HG03060 (cell line): Measurements from ENCODE around the gene SSRP1.
"Not testable (repeated sequence)": the region's sequence is repeated elsewhere in the genome, so short reads cannot be mapped to it uniquely, and the experiment has no call there.

Experiments
- ATAC-seq: cut with Tn5 transposase; IDR thresholded peaks from one replicate; pipeline ENCODE4 v1.9.1; 2021; ENCODE audit warnings: low read depth, moderate number of reproducible peaks; ENCODE audit not compliant: unreplicated experiment

Gene SSRP1

DNA sequence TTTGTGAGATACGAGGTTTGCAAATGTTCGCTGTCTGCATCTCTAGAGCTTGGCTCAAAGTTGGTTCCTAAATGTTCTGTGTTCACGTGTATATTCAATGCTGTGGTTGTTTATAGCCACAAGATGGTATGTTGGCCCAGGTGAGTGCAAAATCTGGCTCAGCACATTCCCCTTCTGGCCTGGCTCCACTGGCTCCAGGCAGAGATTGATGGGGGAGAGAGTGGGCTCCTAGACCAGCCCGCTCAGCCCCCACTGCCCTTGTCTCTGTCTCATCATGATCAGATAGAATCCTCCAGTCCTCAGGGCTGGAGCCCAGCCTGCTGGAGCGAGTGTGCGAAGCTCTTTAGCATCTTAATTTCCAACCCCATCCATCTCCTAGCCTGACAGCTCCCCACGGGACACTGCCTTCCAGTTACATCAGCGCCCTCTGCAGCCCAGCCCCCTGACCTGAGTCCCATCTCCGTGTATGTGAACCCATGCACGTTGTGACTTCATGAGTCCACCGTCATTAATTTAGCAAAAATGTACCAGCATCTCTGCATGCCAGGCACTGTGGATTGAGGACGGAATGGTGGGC, 4.4 kb upstream of the SSRP1 start:
- ATAC-seq, result no peak

DNA sequence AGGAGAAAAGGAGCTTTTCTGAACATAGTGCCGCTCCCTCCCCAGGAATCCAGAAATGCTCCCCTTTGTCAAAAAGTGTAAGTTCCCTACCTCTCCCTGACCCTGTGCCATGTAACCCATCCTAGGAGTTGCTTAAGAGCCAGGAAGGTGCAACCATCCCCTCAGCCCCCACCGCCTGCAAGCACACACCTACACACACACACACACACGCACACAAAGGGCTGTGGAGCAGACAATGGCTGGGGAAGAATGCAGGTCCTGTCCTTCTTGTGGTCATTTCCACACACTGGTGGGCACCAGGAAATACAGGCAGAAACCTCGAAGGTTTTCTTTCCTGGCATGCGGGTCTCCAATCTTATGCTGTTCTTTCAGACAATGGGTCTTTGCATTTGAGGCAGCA, 3.6 kb upstream of the SSRP1 start:
- ATAC-seq, result no peak

DNA sequence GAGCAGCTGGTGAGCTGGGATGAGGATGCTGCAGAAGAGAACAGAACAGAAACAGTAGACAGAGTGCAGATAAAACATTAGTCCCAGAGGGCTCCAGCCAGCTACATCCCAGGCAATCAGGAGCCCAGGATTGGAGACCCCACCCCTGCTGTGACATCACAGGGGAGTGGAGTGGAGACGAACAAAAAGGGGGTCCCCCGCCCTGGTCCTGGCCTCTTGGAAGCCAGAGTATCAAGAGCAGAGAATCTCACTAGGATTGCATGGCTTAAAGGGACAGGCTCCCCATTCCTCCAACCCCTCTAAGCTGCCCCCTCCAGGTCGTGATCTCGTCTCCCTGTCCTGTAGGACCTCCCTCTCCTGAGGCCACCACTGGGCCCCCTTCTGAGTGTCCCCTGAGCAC, 2.5 kb upstream of the SSRP1 start, which contains the start of gene P2RX3:
TSS of gene P2RX3 (plus strand) at position 211 of the 400 bp plus-strand sequence. CDS start 199 bp downstream, outside the sequence.
- no peak for ATAC-seq

DNA sequence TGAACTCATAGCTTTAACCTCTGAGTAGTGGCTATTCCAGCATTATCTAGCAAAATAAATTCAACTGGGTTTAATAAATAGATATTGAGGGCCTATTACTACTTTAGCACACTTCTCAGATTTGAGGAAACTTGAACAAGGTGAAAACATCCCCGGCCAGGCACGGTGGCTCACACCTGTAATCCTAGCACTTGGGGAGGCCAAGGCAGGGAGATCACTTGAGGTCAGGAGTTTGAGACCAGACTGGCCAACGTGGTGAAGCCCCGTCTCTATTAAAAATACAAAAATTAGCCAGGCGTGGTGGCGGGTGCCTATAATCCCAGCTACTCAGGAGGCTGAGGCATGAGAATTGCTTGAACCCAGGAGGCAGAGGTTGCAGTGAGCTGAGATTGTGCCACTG, 1.2 kb upstream of the SSRP1 start:
- not testable (repeated sequence) for ATAC-seq

DNA sequence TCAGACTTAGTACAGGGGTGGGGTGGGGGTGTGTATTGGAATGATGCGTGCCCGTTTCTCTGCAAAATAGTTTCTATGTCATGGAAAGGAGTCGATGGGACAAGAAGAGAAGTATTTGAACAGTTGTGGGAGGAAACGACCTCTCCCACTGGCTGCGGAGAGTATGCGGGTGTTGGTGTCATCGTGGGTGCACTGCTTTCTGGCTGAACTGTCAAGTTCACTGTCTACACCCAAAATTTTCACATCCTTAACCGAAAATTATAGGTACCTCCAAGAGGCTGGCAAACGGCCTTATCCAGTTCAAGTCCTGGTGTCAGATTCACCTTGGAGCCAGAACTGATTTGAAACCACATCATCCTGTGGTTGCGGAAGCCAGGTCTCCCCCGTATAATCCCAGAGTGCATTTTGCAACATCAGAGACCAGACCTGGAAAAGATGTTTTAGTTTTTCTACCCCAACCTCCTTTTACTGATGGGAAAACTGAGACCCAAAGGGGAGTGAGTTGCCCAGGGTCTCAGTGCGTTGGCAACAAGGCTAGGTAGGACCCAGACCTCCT, 497 bp upstream of the SSRP1 start:
- ATAC-seq, result no peak

DNA sequence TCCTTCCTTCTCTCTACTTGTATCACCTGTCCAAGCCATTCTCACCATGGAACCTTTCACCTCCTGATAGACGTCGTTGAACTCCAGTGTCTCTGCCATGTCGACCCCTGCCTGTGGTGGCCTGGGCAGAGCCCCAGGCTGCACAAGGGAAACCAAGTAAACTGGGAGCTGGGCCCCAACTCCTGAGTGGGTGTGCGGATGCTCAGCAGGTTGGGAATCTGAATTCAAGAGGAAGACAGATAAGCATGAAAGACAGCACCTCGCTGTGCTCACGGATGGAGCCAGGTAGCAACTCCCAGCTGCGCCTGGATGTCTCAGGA, 709 bp downstream of the SSRP1 start:
- ATAC-seq, result no peak

DNA sequence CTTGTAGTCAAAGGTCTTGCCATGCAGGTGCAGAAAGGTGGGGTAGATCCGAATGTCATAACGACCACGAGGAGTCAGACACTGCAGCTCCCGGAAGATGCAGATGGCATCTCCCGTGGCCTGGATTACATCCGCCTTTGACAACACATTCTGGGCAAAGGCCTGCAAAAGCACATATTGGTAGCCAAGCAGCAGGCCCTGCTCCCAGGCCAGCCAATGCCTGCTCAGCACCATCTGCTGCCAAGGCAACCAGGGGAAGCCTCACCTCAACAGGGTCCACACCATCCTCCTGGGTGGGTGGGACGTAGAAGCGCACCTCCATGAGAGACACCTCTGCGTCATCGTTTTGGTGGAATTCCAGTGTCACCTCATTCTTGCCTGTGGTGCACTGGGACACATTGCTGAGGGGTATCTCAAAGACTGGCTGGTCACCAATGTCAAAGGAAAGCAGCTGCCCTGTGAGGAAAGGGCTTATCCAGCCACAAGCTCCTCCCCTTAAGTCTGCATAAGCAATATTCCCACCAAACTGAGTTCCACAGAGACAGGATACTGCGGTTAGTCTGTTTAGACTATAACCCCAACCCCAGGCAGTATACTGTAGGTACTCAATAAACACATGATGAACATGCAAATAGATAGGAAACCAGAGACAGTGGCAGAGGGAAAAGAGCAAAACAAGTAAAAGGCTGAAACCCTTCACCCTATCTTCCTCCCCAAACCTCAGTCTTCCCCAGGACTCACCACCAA, 2.8 kb downstream of the SSRP1 start:
- no peak for ATAC-seq

DNA sequence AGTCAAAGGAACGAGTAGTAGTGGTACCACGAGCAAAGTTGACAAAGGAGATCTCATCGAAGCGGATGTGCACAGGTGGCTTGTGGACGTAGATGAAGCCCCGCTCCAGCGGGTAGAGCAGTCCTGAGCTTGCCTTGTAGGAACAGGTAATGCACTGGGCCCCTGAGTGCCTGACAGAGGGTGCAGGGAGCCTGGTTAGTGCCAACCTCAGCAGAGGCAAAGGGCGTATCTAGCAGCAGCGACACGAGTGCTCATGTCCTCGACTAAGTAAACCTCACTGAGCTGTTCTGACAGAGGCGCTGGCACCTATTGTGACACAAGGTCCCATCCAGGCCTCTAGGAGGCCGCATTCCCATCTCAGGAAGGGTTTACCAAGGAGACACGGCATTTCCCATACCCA, 4.0 kb downstream of the SSRP1 start:
- ATAC-seq, result no peak

DNA sequence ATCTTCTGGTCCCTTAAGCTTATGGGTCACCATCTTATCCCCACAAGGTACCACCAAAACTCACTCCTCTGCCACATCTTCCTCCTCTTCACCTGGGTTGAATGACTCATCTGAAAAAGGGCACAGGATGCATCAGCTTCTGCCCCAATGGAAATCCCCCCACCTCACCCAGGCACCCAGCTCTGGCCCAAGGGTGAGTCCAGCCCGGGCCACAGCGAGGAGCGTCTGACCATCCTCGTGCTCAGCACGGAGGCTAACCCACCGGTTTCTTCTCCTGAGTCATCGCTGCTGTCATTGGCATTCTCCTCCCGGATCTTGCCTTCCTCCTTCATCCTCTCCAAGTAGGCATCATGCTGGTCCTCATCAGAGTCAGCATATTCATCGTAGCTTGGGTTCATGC, 5.7 kb downstream of the SSRP1 start:
- no peak for ATAC-seq

DNA sequence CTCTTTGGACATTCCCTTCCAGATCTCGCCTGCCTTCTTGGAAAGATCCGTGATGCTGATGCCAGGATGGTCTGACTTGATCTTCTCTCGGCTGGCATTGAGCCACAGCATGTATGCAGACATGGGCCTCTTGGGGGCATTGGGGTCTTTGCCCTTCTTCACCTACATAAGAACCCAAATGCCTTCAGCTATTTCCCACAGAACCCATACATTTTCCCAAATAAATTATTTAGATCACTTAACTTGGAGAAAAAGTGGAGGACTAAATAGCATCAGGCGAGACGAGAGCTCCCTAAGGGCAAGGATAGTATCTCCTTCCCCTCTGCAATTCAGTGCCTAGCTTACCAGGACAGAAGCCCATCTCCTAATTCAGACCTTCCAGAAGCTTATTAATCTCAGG, 8.0 kb downstream of the SSRP1 start:
- no peak for ATAC-seq

DNA sequence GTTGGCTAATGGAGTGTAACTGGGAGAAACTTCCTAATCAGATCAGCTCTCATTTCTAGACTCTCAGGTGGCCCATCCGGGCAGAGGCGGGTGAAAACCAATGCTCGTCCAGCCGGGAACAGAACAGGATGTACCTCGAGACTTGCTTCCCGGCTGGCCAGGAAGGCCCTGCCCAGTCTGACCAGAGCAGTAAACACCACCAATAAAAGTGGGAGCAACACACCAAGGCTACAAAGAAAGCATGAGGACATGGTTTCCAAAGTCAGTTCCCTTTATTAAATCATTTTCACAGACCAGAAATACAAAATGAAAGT, 10.0 kb downstream of the SSRP1 start:
- ATAC-seq, result no peak

DNA sequence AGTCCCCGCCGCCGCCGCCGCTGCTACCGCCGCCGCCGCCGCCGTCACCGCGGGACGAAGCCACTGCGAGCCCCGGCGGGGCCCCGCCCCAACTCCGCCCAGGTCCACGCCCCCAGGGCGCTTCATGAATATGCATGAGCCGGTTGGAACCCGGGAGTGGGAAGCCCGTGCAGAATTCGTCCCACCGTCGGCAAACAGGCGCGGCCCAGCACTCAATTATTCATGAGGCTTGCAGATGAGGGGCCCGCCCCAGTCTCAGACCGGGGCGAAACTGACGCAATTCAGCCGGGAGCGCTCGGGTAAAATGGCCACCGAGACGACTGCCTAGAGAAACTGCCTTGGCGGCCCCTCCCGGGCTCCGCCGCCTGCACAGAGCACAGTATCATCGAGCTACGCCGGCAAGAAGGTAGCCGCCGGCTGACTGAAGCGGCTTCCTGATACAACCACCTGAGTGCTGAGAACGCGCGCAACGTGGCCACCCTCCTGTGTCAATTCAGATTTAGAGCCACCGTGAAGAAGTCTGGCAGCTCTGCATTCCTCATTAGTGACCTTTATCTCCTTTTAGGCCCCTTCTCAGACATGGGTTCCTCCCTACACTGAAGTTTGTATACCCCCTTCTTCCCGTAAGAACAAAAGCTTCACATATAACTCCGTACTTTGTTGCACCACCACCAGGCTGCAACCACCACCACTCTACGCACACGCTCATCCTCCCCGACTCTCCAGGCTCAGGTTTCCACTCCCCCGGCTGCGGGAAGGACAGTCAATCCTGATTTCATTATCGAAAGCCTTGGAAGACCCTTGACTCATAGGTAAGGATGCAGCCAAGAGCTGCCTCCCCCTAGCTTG, 10.6 kb downstream of the SSRP1 start, which contains the start of gene TNKS1BP1:
TSS of gene TNKS1BP1 (minus strand) at position 67 of the 849 bp plus-strand sequence. CDS start 3,067 bp downstream, outside the sequence.
- ATAC-seq, result peak; percentile 86

DNA sequence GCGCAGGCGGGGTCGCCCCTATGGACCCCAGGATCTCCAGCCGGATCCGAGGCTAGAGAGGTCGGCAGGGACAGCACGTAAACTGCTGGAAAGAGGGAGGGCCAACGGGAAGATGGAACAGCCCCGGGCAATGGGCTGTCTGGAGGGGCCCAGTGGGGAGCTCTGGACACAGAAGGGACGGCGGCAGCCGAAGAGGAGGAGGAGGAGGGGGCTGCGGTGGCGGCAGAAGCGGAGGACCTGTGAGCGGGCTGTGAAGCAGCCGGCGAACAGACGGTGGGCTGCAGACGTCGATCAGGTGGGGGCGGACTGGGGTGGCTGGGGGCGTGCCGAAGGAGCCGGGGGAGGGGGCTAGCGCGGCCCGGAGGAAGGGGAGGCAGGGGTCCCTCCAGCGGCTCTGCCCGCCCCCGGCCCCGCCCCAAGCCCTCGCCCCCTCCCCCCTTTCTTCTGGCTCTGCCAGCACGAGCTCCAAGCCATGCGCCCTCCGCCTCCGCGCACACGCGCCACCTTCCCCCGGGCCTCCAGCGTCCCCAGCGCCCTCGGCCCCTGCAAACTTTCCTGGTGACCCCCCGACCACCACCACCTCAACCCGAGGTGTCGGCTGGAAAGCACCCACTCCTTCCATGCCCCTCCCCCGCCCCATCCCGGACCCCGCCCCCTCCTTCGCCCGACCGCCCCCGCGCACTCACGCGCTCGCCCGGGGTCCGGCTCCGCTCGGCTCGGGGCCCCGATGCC, 11.4 kb downstream of the SSRP1 start:
- ATAC-seq, result no peak

DNA sequence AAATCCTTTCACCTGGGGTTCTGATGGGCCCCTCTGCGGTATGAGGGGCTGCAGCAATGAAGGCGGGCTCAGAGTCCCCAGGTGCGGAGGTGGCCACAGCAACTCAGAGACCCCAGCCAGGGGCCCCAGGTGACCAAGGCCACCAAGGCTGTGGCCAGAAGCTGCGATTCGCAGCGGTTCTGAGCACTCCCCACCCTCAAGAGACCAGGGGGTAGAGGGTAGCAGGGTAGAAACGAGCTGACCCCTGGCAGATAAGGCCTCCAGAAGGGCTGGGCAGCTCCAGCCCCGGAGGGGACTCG, 11.9 kb downstream of the SSRP1 start:
- no peak for ATAC-seq

DNA sequence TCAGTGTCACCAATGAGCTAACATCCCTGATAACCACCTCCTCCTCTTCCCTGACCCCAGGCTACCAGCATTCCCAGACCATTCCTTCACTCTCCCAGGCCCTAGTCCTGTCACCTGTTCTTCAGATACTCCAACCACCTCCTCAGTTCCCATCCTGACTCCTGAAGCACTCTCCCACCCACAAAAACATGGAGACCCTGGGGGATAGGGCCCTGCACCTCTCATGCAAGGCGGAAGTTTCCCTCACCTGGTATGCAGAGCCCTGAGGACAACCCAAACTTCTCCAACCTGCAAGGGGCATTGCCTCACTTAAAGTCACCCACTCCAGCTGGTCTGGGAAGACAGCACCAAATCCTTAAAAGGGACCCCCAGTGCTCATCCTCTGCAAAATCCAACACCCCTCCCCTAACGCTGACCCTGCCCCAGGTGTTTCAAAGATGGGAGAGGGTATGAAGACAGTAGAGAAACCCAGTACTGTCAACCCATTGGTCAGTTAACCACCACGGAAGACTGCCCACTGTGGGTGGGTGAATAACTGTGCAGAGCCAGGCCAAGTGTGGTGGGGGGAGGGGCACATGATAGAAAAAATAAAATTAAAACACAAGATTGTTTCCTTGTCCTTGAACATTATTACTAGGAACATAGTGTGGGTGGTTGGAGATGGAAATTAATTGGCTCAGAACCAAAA, 12.4 kb downstream of the SSRP1 start:
- ATAC-seq, result no peak

DNA sequence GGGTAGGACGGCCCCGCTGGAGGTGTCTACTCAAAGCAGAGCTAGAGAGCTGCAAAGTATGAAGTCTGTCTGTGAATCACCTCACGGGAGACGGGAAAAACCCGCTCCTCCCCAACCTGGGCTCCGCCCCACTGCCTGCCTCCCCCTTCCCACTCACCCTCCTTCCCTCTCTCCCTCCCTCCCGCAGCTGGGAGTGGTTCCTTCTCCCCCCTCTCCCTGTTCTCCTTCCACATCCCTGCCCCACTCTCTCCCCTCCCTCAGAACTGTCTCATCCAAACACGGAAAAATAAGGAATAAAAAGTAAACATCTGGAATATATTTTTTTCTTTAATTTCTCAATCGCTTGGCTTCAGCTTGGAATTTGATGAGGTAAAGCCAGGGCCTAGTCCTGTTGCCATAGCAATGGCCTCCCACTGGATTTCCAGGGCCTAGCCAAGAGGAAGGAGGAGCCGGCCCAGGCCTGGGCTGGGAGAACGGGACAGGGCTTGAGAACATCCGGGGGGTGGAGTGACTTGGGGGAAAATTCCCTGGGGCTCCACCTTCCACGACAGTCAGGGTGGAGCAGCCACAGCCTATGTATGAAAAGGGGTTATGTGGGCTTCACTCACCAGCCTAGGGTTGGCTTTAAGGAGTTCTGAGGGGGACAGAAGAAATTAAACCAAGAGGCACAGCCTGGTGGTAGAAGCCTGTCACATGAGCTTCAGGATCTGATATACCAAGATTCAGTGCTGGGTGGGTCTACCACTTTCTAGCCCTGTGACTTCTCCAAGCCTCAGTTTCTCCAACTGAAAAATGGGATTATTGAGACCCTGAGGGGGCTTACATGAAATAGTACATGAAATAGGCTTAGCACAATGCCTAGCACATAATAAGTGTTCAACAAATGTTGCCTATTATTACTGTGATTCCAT, 13.2 kb downstream of the SSRP1 start:
- ATAC-seq, result no peak

DNA sequence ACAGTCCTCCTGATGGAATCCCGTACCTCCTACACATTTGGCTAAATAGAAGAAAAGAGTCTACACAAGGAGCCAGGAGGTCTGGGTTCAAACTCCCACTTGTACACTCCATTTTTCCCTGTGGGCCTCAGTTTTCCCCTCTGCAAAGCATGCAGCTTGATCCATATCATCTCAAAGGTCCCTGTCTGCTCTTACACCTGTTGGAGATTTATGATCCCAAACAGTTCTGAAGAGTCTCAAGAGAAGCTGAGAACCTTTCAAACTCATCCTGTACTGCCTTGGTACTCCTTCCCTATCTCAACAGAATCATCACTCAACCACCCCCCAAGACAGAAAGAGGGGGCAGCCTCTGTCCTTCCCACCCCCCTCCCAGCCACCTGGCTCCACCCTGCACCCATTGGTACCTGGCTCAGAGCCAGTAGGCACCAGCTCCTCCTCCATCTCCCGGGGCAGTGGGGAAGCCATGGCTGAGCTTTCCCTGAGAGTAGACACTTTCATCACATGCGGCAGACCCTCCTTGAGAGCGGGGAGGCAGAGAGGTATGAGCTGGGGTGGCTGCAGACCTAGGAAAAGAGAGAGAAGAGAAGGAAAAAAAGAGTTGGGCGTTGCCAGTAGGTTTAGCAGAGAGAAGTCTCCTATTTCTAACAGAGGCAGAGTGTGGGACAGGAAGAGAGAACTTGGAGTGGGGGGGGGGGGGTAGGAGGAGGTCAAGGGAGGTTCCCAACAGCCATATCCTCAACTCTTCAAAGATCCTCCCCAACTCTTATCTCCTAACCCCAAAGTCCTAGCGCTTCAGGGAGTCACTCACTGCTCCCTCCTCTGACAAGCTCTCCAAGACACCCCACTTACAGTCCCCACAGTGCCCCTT, 14.1 kb downstream of the SSRP1 start:
- ATAC-seq, result no peak

DNA sequence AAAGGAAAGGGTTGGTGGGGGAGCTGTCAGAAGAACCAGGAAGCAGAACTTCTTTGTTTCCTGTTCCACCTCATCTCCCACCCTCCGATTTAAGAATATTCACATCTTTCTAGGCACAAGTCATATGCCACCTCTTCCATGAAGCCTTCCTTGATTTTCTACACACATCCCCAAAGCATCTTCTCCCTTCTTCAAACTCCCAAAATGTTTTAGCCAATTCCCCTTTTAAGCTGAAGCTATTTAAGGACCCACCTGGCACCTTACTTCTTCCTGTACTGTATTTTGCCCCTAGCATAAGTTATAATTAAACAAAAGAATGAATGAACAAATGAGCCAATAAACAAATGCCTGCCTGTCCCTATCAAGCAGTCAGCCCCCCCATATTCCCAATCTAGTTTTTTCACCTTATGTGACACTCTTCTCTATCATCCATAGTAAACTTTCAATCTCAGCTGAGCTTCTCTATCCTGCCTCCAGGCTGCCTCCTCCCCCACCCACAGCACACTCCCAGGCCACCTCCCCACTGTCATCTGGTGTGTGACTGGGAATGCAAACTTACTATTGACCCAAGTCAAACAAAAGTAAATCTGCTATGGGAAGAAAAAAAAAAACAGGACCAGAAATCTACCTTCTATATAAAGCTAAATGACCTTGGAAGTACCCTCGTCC, 14.8 kb downstream of the SSRP1 start:
- no peak for ATAC-seq
